Dermis blood vessel endothelial cell (primary cell): ENCODE measurements around the gene VENTX. TPM values are rescaled to one million over a fixed set of nuclear protein-coding genes. Genes with fewer than 3 reads are reported as not detected.

ENCODE experiments used
- DNase-seq: peaks from one replicate; pipeline ENCODE4 v3.0.0; 2010
- total RNA-seq: library from RNA; depleted of rRNA; stranded (reverse); fragments of >200 nt; gene quantifications from 2 replicates; pipeline ENCODE4 v1.2.3, GENCODE V29; 2014

Gene VENTX
- total RNA-seq: not detected in 2 replicates

- no peak for DNase-seq
These were observed at the start of gene VENTX for GRCh38 chr10:133237588-133238465. Gene VENTX, plus strand, starts transcription at chr10:133237855. Its CDS starts 60 bp downstream, at chr10:133237915.

GRCh38 chr10:133187906-133188681 lies 49.6 kb upstream of the VENTX start:
- DNase-seq: no peak

GRCh38 chr10:133189256-133189655 lies 48.4 kb upstream of the VENTX start:
- DNase-seq: no peak

GRCh38 chr10:133189726-133190125 lies 47.9 kb upstream of the VENTX start:
- DNase-seq: no peak

- no peak for DNase-seq
These were observed 47.4 kb upstream of the VENTX start for GRCh38 chr10:133190225-133190624.

GRCh38 chr10:133191651-133192050 lies 46.0 kb upstream of the VENTX start:
- no peak for DNase-seq

GRCh38 chr10:133194151-133194550 lies 43.5 kb upstream of the VENTX start:
- no peak for DNase-seq

- no peak for DNase-seq
These were observed 42.6 kb upstream of the VENTX start for GRCh38 chr10:133195096-133195495.

GRCh38 chr10:133195611-133196010 lies 42.0 kb upstream of the VENTX start:
- no peak for DNase-seq

- no peak for DNase-seq
These were observed 41.3 kb upstream of the VENTX start for GRCh38 chr10:133196221-133196915.

GRCh38 chr10:133196936-133197758 lies 40.5 kb upstream of the VENTX start:
- no peak for DNase-seq

GRCh38 chr10:133197786-133198185 lies 39.9 kb upstream of the VENTX start:
- DNase-seq: no peak

GRCh38 chr10:133198206-133198605 lies 39.4 kb upstream of the VENTX start:
- no peak for DNase-seq

GRCh38 chr10:133198621-133199487 lies 38.8 kb upstream of the VENTX start:
- no peak for DNase-seq

- DNase-seq: no peak
These were observed 38.2 kb upstream of the VENTX start for GRCh38 chr10:133199488-133199885.

- no peak for DNase-seq
These were observed 37.6 kb upstream of the VENTX start for GRCh38 chr10:133199992-133200611.

GRCh38 chr10:133200621-133201031 lies 37.0 kb upstream of the VENTX start:
- DNase-seq: no peak

GRCh38 chr10:133201151-133201947 lies 36.3 kb upstream of the VENTX start:
- no peak for DNase-seq

- DNase-seq: no peak
These were observed 35.5 kb upstream of the VENTX start for GRCh38 chr10:133201948-133202725.
